Measurements from ENCODE around the gene PAPSS1. TPM values are rescaled to one million over a fixed set of nuclear protein-coding genes. Genes with fewer than 3 reads are reported as not detected.

Gene PAPSS1
- total RNA-seq, 2 donors from 2014 or later, result 128 to 164 TPM

DNA sequence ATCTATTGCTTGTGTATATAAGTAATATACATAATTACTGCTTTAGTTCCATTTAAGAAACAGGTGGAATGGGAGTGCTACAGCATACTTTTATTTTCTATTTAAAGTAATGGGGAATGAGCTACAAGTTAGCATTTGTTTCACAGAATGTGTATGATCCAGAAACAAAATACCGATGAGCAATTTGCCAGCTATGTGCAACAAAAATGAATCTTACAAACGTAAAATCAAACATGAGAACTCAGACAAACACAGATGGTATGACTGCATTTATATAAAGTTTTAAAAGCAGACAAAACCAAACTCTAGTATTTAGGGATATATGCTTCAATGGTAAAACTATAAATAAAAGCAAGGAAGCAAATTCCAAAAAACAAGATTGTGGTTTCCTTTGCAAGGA is 141.7 kb downstream of the PAPSS1 start:
- Histone ChIP-seq H3K36me3 (ENCODE audit: control insufficient read depth, insufficient read depth, low read length) (no peaks in the 10 kb centered on the region), H3K9ac (ENCODE audit: extremely low read depth, low read length, poor library complexity, severe bottlenecking) (no peak overlapping the region), H3K27ac (ENCODE audit: low read depth, low read length) (no peak overlapping the region), H3K4me3 (ENCODE audit: low read length) (no peak overlapping the region), H3K27me3 (ENCODE audit: control insufficient read depth, insufficient read depth, low read length, poor library complexity, severe bottlenecking) (no peaks in the 10 kb centered on the region), H3K4me1 (ENCODE audit: control insufficient read depth, insufficient read depth, low read length) (no peaks in the 10 kb centered on the region), H3K9me3 (ENCODE audit: control insufficient read depth, low read length) (no peaks in the 10 kb centered on the region)
- Mint-ChIP-seq H3K27ac (no peak overlapping the region), H3K36me3 (ENCODE audit: low read depth) (no peaks in the 10 kb centered on the region), H3K9me3 (no peaks in the 10 kb centered on the region), H3K4me1 (no peaks in the 10 kb centered on the region), H3K4me3 (no peak overlapping the region), H3K27me3 (ENCODE audit: insufficient read depth) (no peaks in the 10 kb centered on the region)
- no peak for DNase-seq
- 95 to 100% methylated on average over 1 to 2 of the region's 2 CpGs for WGBS, 2 experiments (ENCODE audit: insufficient coverage in 1 of 2, insufficient read length in 1 of 2)
- TF ChIP-seq, protein P1, sequence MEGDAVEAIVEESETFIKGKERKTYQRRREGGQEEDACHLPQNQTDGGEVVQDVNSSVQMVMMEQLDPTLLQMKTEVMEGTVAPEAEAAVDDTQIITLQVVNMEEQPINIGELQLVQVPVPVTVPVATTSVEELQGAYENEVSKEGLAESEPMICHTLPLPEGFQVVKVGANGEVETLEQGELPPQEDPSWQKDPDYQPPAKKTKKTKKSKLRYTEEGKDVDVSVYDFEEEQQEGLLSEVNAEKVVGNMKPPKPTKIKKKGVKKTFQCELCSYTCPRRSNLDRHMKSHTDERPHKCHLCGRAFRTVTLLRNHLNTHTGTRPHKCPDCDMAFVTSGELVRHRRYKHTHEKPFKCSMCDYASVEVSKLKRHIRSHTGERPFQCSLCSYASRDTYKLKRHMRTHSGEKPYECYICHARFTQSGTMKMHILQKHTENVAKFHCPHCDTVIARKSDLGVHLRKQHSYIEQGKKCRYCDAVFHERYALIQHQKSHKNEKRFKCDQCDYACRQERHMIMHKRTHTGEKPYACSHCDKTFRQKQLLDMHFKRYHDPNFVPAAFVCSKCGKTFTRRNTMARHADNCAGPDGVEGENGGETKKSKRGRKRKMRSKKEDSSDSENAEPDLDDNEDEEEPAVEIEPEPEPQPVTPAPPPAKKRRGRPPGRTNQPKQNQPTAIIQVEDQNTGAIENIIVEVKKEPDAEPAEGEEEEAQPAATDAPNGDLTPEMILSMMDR (conservative IDR thresholded peaks at IDR 0.05), result no peak

DNA sequence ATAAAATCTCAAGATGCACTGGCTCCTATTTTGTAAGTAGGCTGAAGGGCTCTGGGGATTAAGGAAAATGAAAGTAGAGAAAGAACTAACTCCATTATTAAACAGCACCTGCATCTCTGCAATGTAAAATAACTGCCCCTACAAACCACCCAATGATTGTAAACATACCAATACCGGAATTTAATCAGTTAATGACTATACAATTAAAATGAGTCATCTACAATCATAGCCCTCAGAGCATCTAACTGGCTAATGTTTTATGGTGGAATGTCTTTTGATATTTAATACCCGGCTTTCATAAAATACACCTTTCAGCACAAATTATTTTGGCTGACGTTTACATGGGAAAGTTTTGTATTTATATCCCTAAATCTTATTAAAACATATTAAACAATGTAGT is 142.3 kb downstream of the PAPSS1 start:
- Mint-ChIP-seq H3K27ac (no peak overlapping the region), H3K27me3 (ENCODE audit: insufficient read depth) (no peaks in the 10 kb centered on the region), H3K4me1 (no peaks in the 10 kb centered on the region), H3K36me3 (ENCODE audit: low read depth) (no peaks in the 10 kb centered on the region), H3K4me3 (no peak overlapping the region), H3K9me3 (no peaks in the 10 kb centered on the region)
- Histone ChIP-seq H3K36me3 (ENCODE audit: control insufficient read depth, insufficient read depth, low read length) (no peaks in the 10 kb centered on the region), H3K4me3 (ENCODE audit: low read length) (no peak overlapping the region), H3K4me1 (ENCODE audit: control insufficient read depth, insufficient read depth, low read length) (no peaks in the 10 kb centered on the region), H3K27ac (ENCODE audit: low read depth, low read length) (no peak overlapping the region), H3K27me3 (ENCODE audit: control insufficient read depth, insufficient read depth, low read length, poor library complexity, severe bottlenecking) (no peaks in the 10 kb centered on the region), H3K9ac (ENCODE audit: extremely low read depth, low read length, poor library complexity, severe bottlenecking) (no peak overlapping the region), H3K9me3 (ENCODE audit: control insufficient read depth, low read length) (no peaks in the 10 kb centered on the region)
- no peak for DNase-seq
- TF ChIP-seq, protein P1 (conservative IDR thresholded peaks at IDR 0.05), result no peak
- 100% methylated on average over 1 of the region's 3 CpGs; no CpG with 5 or more reads in 1 of the 2 experiments for WGBS, 2 experiments (ENCODE audit: insufficient coverage in 1 of 2, insufficient read length in 1 of 2)

- Histone ChIP-seq H3K4me3 (ENCODE audit: low read length) (no peak overlapping the region), H3K27me3 (ENCODE audit: control insufficient read depth, insufficient read depth, low read length, poor library complexity, severe bottlenecking) (no peaks in the 10 kb centered on the region), H3K9ac (ENCODE audit: extremely low read depth, low read length, poor library complexity, severe bottlenecking) (no peak overlapping the region), H3K27ac (ENCODE audit: low read depth, low read length) (no peak overlapping the region), H3K9me3 (ENCODE audit: control insufficient read depth, low read length) (no peaks in the 10 kb centered on the region), H3K4me1 (ENCODE audit: control insufficient read depth, insufficient read depth, low read length) (no peaks in the 10 kb centered on the region), H3K36me3 (ENCODE audit: control insufficient read depth, insufficient read depth, low read length) (no peaks in the 10 kb centered on the region)
- 92 to 96% methylated on average over 4 to 10 of the region's 10 CpGs for WGBS, 2 experiments (ENCODE audit: insufficient coverage in 1 of 2, insufficient read length in 1 of 2)
- no peak for DNase-seq
- Mint-ChIP-seq H3K4me1 (no peaks in the 10 kb centered on the region), H3K4me3 (no peak overlapping the region), H3K27ac (no peak overlapping the region), H3K9me3 (no peaks in the 10 kb centered on the region), H3K36me3 (ENCODE audit: low read depth) (no peaks in the 10 kb centered on the region), H3K27me3 (ENCODE audit: insufficient read depth) (no peaks in the 10 kb centered on the region)
- TF ChIP-seq, protein P1 (conservative IDR thresholded peaks at IDR 0.05), result no peak
Measured at GRCh38 chr4:107575243-107575642, 144.8 kb downstream of the PAPSS1 start.

Data from endodermal cell (in vitro differentiated cells).